HCT116 (cell line): ENCODE data around the gene MSI2.

Experiments used
- CTCF ChIP-seq, 3 experiments: fragments of 200-600 bp in 1 of 3; sonication (generic) in 1 of 3; IDR thresholded peaks in 2 of 3; conservative IDR thresholded peaks in 1 of 3; 2 replicates each; pipeline ENCODE4 v1.5.1; 2012 to 2017; ENCODE audit warnings: low read depth in 2 of 3, low read length in 2 of 3, antibody characterized with exemption in 1 of 3, borderline replicate concordance in 1 of 3, control low read depth in 1 of 3, mild to moderate bottlenecking in 1 of 3, mixed read lengths in 1 of 3, mixed run types in 1 of 3, moderate library complexity in 1 of 3; ENCODE audit not compliant: insufficient read depth in 1 of 3
- EZH2phosphoT487 ChIP-seq: fragments of 200-600 bp; IDR thresholded peaks from 2 replicates; pipeline ENCODE4 v1.6.1; 2018; ENCODE audit warnings: antibody characterized with exemption, borderline replicate concordance
- POLR2A ChIP-seq: IDR thresholded peaks from 2 replicates; pipeline ENCODE4 v1.7.0; 2011; ENCODE audit warnings: borderline replicate concordance; ENCODE audit not compliant: insufficient read depth, insufficient read length; ENCODE audit errors: extremely low read depth
- POLR2AphosphoS5 ChIP-seq: IDR thresholded peaks from 2 replicates; pipeline ENCODE4 v1.6.1; 2011; ENCODE audit warnings: mild to moderate bottlenecking, low read depth, low read length, moderate library complexity
- REST ChIP-seq: IDR thresholded peaks from 2 replicates; pipeline ENCODE4 v1.6.1; 2012; ENCODE audit warnings: low read depth
- YY1 ChIP-seq: IDR thresholded peaks from 2 replicates; pipeline ENCODE4 v1.6.1; 2011; ENCODE audit warnings: low read length, low read depth, moderate library complexity, mild to moderate bottlenecking; ENCODE audit not compliant: insufficient replicate concordance; ENCODE audit errors: extremely low read depth

- TF ChIP-seq CTCF (IDR thresholded peaks at IDR 0.05 in 2 of 3, conservative IDR thresholded peaks at IDR 0.05 in 1 of 3; ENCODE audit: borderline replicate concordance in 1 of 3, insufficient read depth in 1 of 3, low read depth in 2 of 3, low read length in 2 of 3) (no peak), REST (no peak), POLR2AphosphoS5 (no peak), YY1 (no peak), EZH2phosphoT487 (no peak), POLR2A (no peak)
Observed at GRCh38 chr17:57480438-57481196, 224.3 kb downstream of the MSI2 start.
